ENCODE results near the gene NFKBIB. TPM values are rescaled to one million over a fixed set of nuclear protein-coding genes. Genes with fewer than 3 reads are reported as not detected.

The NFKBIB gene
- total and polyA plus RNA-seq, 2 of the 13 experiments (the other 11 are each of a cell fraction or from before 2014, with no cell fraction given) = 8.6 to 14.9 TPM

DNA sequence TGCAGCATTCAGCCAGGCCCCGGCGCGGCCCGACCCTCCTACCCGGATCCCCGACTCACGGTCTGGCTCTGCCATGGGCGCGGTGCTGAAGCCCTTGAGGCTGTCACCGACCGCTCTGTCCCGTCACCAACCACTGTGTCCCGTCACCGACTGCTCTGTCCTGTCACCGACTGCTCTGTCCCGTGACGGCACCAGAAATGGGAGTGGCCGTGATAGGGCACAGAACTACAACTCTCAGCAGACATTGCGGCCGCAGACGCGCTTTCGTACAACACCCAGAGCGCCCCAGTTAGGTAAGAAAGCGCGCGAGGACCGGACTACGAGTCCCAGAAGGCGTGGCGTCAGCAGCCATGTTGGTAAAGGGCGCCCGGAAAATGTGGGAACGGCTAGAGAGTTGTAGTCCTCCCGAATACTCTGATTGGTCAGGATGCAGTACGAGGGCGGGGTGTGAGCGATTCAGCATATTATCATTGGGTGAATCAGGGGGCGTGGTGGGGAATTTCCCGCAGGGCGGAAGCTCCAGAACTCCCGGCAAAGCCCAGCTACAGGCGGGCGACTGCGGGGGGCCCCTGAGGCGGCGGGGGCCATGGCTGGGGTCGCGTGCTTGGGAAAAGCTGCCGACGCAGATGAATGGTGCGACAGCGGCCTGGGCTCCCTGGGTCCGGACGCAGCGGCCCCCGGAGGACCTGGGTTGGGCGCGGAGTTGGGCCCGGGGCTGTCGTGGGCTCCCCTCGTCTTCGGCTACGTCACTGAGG, at the start of gene NFKBIB, which contains the start of gene SIRT2 (continued):
- TF ChIP-seq NFKBIZ (CRISPR knock-in tag; IDR thresholded peaks at IDR 0.05) (peak; percentile 73; the same call in 1 of the 2 replicates), ZNF143 (CRISPR knock-in tag; IDR thresholded peaks at IDR 0.05) (peak; percentile 99), HMGXB4 (CRISPR knock-in tag; IDR thresholded peaks at IDR 0.05; ENCODE audit: borderline replicate concordance in 1 of 2, low read depth in 1 of 2) (peak in 1 of 2 experiments; percentile 48; a peak in 1 of 4 replicates), ZNF788 (CRISPR knock-in tag; IDR thresholded peaks at IDR 0.05; ENCODE audit: borderline replicate concordance) (peak; percentile 77; the same call in 1 of the 2 replicates), ZNF180 (CRISPR knock-in tag; IDR thresholded peaks at IDR 0.05; ENCODE audit: borderline replicate concordance, low read depth) (no peak), ZBTB42 (CRISPR knock-in tag; IDR thresholded peaks at IDR 0.05) (no peak), JDP2 (CRISPR knock-in tag; IDR thresholded peaks at IDR 0.05; ENCODE audit: borderline replicate concordance) (no peak), ZNF703 (CRISPR knock-in tag; IDR thresholded peaks at IDR 0.05; ENCODE audit: borderline replicate concordance) (no peak), DMAP1 (CRISPR knock-in tag; IDR thresholded peaks at IDR 0.05) (peak; percentile 77), NR2F1 (CRISPR knock-in tag; IDR thresholded peaks at IDR 0.05) (peak in 1 of 2 experiments; percentile 51; a peak in 1 of 4 replicates), RFX1 (IDR thresholded peaks at IDR 0.05) (no peak), ZNF709 (CRISPR knock-in tag; IDR thresholded peaks at IDR 0.05) (no peak; the same call in 1 of the 2 replicates), ZNF766 (CRISPR knock-in tag; IDR thresholded peaks at IDR 0.05; ENCODE audit: borderline replicate concordance) (0 out of 2 replicates have a peak, but pooled peaks have one; percentile 7), EP300 (IDR thresholded peaks at IDR 0.05; ENCODE audit: low read depth in 2 of 2, low read length in 2 of 2) (peak in 1 of 2 experiments; percentile 4; a peak in 1 of 4 replicates), EP300 (CRISPR knock-in tag; IDR thresholded peaks at IDR 0.05; ENCODE audit: borderline replicate concordance) (0 out of 2 replicates have a peak, but pooled peaks have one; percentile 21), MTF2 (CRISPR knock-in tag; IDR thresholded peaks at IDR 0.05; ENCODE audit: borderline replicate concordance) (no peak), ZMYM2 (CRISPR knock-in tag; IDR thresholded peaks at IDR 0.05) (peak; percentile 23; the same call in 1 of the 2 replicates), ZNF589 (CRISPR knock-in tag; conservative IDR thresholded peaks at IDR 0.05) (0 out of 2 replicates have a peak, but pooled peaks have one; percentile 61), KAT2B (IDR thresholded peaks at IDR 0.05; ENCODE audit: borderline replicate concordance, low read depth, low read length) (no peak), TBL1XR1 (IDR thresholded peaks at IDR 0.05; ENCODE audit: borderline replicate concordance, low read length, partially characterized antibody) (peak; percentile 17)
- TF ChIP-seq, protein P1, sequence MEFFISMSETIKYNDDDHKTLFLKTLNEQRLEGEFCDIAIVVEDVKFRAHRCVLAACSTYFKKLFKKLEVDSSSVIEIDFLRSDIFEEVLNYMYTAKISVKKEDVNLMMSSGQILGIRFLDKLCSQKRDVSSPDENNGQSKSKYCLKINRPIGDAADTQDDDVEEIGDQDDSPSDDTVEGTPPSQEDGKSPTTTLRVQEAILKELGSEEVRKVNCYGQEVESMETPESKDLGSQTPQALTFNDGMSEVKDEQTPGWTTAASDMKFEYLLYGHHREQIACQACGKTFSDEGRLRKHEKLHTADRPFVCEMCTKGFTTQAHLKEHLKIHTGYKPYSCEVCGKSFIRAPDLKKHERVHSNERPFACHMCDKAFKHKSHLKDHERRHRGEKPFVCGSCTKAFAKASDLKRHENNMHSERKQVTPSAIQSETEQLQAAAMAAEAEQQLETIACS (CRISPR knock-in tag; IDR thresholded peaks at IDR 0.05) = no peak
- TF ChIP-seq, protein P2, sequence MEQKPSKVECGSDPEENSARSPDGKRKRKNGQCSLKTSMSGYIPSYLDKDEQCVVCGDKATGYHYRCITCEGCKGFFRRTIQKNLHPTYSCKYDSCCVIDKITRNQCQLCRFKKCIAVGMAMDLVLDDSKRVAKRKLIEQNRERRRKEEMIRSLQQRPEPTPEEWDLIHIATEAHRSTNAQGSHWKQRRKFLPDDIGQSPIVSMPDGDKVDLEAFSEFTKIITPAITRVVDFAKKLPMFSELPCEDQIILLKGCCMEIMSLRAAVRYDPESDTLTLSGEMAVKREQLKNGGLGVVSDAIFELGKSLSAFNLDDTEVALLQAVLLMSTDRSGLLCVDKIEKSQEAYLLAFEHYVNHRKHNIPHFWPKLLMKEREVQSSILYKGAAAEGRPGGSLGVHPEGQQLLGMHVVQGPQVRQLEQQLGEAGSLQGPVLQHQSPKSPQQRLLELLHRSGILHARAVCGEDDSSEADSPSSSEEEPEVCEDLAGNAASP (CRISPR knock-in tag; IDR thresholded peaks at IDR 0.05; ENCODE audit: borderline replicate concordance) = 0 out of 2 replicates have a peak, but pooled peaks have one; percentile 32
- TF ChIP-seq, protein P3, sequence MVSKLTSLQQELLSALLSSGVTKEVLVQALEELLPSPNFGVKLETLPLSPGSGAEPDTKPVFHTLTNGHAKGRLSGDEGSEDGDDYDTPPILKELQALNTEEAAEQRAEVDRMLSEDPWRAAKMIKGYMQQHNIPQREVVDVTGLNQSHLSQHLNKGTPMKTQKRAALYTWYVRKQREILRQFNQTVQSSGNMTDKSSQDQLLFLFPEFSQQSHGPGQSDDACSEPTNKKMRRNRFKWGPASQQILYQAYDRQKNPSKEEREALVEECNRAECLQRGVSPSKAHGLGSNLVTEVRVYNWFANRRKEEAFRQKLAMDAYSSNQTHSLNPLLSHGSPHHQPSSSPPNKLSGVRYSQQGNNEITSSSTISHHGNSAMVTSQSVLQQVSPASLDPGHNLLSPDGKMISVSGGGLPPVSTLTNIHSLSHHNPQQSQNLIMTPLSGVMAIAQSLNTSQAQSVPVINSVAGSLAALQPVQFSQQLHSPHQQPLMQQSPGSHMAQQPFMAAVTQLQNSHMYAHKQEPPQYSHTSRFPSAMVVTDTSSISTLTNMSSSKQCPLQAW (CRISPR knock-in tag; IDR thresholded peaks at IDR 0.05) = peak; percentile 81; the same call in 1 of the 2 replicates
